ENCODE measurements around the gene FBXO40. TPM values are rescaled to one million over a fixed set of nuclear protein-coding genes. Genes with fewer than 3 reads are reported as not detected.
A peak's percentile ranks its signal among the peaks of the same experiment; 100 is the strongest.

The FBXO40 gene
- total and polyA plus RNA-seq, 2 of the 13 experiments (the other 11 are each of a cell fraction or from before 2014, with no cell fraction given) = not detected

- TF ChIP-seq ZBTB10 (CRISPR knock-in tag; IDR thresholded peaks at IDR 0.05; ENCODE audit: borderline replicate concordance) (peak; percentile 59; the same call in 1 of the 2 replicates), ZNF800 (CRISPR knock-in tag; IDR thresholded peaks at IDR 0.05) (no peak), ZNF746 (CRISPR knock-in tag; IDR thresholded peaks at IDR 0.05) (no peak), ZNF512 (CRISPR knock-in tag; IDR thresholded peaks at IDR 0.05) (no peak), CSRNP2 (CRISPR knock-in tag; conservative IDR thresholded peaks at IDR 0.05; ENCODE audit: low read depth) (no peak), SOX5 (CRISPR knock-in tag; IDR thresholded peaks at IDR 0.05; ENCODE audit: borderline replicate concordance) (no peak), ZNF598 (CRISPR knock-in tag; IDR thresholded peaks at IDR 0.05; ENCODE audit: borderline replicate concordance) (peak; percentile 22; the same call in 1 of the 2 replicates)
- TF ChIP-seq, protein P1, sequence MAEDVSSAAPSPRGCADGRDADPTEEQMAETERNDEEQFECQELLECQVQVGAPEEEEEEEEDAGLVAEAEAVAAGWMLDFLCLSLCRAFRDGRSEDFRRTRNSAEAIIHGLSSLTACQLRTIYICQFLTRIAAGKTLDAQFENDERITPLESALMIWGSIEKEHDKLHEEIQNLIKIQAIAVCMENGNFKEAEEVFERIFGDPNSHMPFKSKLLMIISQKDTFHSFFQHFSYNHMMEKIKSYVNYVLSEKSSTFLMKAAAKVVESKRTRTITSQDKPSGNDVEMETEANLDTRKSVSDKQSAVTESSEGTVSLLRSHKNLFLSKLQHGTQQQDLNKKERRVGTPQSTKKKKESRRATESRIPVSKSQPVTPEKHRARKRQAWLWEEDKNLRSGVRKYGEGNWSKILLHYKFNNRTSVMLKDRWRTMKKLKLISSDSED (CRISPR knock-in tag; IDR thresholded peaks at IDR 0.05) = no peak
- TF ChIP-seq, protein P2, sequence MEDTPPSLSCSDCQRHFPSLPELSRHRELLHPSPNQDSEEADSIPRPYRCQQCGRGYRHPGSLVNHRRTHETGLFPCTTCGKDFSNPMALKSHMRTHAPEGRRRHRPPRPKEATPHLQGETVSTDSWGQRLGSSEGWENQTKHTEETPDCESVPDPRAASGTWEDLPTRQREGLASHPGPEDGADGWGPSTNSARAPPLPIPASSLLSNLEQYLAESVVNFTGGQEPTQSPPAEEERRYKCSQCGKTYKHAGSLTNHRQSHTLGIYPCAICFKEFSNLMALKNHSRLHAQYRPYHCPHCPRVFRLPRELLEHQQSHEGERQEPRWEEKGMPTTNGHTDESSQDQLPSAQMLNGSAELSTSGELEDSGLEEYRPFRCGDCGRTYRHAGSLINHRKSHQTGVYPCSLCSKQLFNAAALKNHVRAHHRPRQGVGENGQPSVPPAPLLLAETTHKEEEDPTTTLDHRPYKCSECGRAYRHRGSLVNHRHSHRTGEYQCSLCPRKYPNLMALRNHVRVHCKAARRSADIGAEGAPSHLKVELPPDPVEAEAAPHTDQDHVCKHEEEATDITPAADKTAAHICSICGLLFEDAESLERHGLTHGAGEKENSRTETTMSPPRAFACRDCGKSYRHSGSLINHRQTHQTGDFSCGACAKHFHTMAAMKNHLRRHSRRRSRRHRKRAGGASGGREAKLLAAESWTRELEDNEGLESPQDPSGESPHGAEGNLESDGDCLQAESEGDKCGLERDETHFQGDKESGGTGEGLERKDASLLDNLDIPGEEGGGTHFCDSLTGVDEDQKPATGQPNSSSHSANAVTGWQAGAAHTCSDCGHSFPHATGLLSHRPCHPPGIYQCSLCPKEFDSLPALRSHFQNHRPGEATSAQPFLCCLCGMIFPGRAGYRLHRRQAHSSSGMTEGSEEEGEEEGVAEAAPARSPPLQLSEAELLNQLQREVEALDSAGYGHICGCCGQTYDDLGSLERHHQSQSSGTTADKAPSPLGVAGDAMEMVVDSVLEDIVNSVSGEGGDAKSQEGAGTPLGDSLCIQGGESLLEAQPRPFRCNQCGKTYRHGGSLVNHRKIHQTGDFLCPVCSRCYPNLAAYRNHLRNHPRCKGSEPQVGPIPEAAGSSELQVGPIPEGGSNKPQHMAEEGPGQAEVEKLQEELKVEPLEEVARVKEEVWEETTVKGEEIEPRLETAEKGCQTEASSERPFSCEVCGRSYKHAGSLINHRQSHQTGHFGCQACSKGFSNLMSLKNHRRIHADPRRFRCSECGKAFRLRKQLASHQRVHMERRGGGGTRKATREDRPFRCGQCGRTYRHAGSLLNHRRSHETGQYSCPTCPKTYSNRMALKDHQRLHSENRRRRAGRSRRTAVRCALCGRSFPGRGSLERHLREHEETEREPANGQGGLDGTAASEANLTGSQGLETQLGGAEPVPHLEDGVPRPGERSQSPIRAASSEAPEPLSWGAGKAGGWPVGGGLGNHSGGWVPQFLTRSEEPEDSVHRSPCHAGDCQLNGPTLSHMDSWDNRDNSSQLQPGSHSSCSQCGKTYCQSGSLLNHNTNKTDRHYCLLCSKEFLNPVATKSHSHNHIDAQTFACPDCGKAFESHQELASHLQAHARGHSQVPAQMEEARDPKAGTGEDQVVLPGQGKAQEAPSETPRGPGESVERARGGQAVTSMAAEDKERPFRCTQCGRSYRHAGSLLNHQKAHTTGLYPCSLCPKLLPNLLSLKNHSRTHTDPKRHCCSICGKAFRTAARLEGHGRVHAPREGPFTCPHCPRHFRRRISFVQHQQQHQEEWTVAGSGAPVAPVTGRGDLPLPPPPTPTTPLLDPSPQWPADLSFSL (CRISPR knock-in tag; IDR thresholded peaks at IDR 0.05) = no peak
Measured at GRCh38 chr3:121545574-121546455, 47.4 kb upstream of the FBXO40 start, which contains the start of gene POLQ (continued).

Data from HepG2 (cell line).